ENCODE measurements around the gene MPDZ.

DNA sequence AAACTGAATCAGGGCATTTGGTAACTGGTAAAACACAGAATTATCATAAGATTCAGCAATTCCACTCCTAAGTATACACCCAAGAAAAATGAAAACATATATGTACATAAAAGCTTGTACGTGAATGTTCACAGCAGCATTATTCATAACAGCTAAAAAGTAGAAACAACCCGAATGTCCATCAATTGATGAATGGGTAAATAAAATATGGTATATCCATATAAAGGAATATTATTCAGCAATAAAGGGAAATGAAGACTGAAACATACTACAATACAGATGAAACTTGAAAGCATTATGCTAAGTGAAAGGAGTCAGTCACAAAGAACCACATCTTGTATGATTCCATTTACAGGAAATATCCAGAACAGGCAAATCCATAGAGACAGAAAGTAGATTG lies 65.5 kb downstream of the MPDZ start:
- TF ChIP-seq POLR2AphosphoS5 (IDR thresholded peaks at IDR 0.05; ENCODE audit: low read depth, low read length) (no peak), POLR2A (IDR thresholded peaks at IDR 0.05; ENCODE audit: low read depth, low read length) (no peak)
